HCT116 (cell line): ENCODE measurements around the gene A2ML1. TPM values are rescaled to one million over a fixed set of nuclear protein-coding genes. Genes with fewer than 3 reads are reported as not detected.

Source experiments
- ATAC-seq: fragments of 200-7000 bp; cut with Tn5 transposase; 2 replicates; pipeline ENCODE4 v1.9.1; 2020; ENCODE audit warnings: mild to moderate bottlenecking, moderate library complexity
- BruUV-seq: library from RNA; stranded (reverse); fragments of 400-500 nt; replicated peaks from 2 replicates; lab custom pipeline; 2021; lab: Mats Ljungman, UMichigan
- CTCF ChIA-PET: fragments of 300-600 bp; sonication (Branson Sonifier 250); formaldehyde crosslinking; loops from one replicate; lab custom pipeline; 2021; ENCODE audit warnings: antibody characterized with exemption; lab: Charles Lee
- POLR2A ChIA-PET: fragments of 300-600, 350-600 bp; sonication (Branson Sonifier 250); formaldehyde crosslinking; loops from one replicate; lab custom pipeline; 2021; ENCODE audit warnings: antibody characterized with exemption; lab: Charles Lee
- RAD21 ChIA-PET, 2 experiments: fragments of 300-600 bp; sonication (Branson Sonifier 250); formaldehyde crosslinking; loops; one replicate each; lab custom pipeline; 2023; ENCODE audit warnings: low total read pairs in 2 of 2; ENCODE audit not compliant: uncharacterized antibody in 2 of 2, unreplicated experiment in 2 of 2, low non-redundant PET in 1 of 2; lab: Charles Lee
- DNase-seq: peaks from one replicate; pipeline ENCODE4 v3.0.0-alpha.2; 2010; ENCODE audit warnings: low read depth, low spot score
- H2AFZ ChIP-seq: fragments of 200-600 bp; shearing (Covaris generic), sonication (generic); 2 replicates; pipeline ENCODE4 v1.6.1; 2017; ENCODE audit warnings: low read depth, mixed run types, mixed read lengths, antibody characterized with exemption, low read length; ENCODE audit not compliant: poor library complexity, severe bottlenecking
- H3K27ac ChIP-seq: 2 replicates; pipeline ENCODE4 v1.5.1; 2012; ENCODE audit warnings: low read depth, low read length
- H3K27me3 ChIP-seq: fragments of 200-600 bp; sonication (generic); 2 replicates; pipeline ENCODE4 v1.6.1; 2016; ENCODE audit warnings: mixed run types, low read length, mixed read lengths; ENCODE audit not compliant: insufficient read depth
- H3K36me3 ChIP-seq, 2 experiments: fragments of 200-500 bp in 1 of 2; fragments of 200-600 bp in 1 of 2; sonication (Bioruptor generic) in 1 of 2; sonication (generic) in 1 of 2; 2 replicates each; pipeline versions ENCODE4 v1.5.1 to v1.6.1; 2014 to 2016; ENCODE audit warnings: low read length in 2 of 2, inconsistent platforms in 1 of 2, mixed read lengths in 1 of 2, mixed run types in 1 of 2; ENCODE audit not compliant: insufficient read depth in 2 of 2, control insufficient read depth in 1 of 2
- H3K4me1 ChIP-seq, 2 experiments: fragments of 200-600 bp in 1 of 2; sonication (generic) in 1 of 2; 2 replicates each; pipeline versions ENCODE4 v1.5.1 to v1.6.1; 2012 to 2017; ENCODE audit warnings: low read length in 2 of 2, inconsistent platforms in 1 of 2, mild to moderate bottlenecking in 1 of 2, mixed read lengths in 1 of 2, mixed run types in 1 of 2, moderate library complexity in 1 of 2; ENCODE audit not compliant: insufficient read depth in 2 of 2, control insufficient read depth in 1 of 2
- H3K4me2 ChIP-seq: fragments of 200-600 bp; sonication (generic); 2 replicates; pipeline ENCODE4 v1.6.1; 2017; ENCODE audit warnings: mixed run types, low read length, mixed read lengths
- H3K4me3 ChIP-seq, 2 experiments: fragments of 200-600 bp in 1 of 2; sonication (generic) in 1 of 2; replicated peaks in 1 of 2; 2 replicates each; pipeline ENCODE4 v1.5.1; 2011 to 2016; ENCODE audit warnings: low read length in 2 of 2, control low read depth in 1 of 2, low read depth in 1 of 2, mild to moderate bottlenecking in 1 of 2, mixed read lengths in 1 of 2, mixed run types in 1 of 2
- H3K79me2 ChIP-seq: fragments of 200-600 bp; sonication (generic); 2 replicates; pipeline ENCODE4 v1.6.1; 2017; ENCODE audit warnings: mild to moderate bottlenecking, mixed run types, low read length, moderate library complexity, mixed read lengths; ENCODE audit not compliant: insufficient read depth
- H3K9ac ChIP-seq: fragments of 200-600 bp; sonication (generic); 2 replicates; pipeline ENCODE4 v1.6.1; 2016; ENCODE audit warnings: low read length, mixed read lengths
- H3K9me2 ChIP-seq: fragments of 200-600 bp; sonication (generic), shearing (Covaris generic); 2 replicates; pipeline ENCODE4 v1.6.1; 2017; ENCODE audit warnings: mixed run types, mild to moderate bottlenecking, moderate library complexity; ENCODE audit not compliant: insufficient read depth
- H3K9me3 ChIP-seq, 2 experiments: fragments of 200-500 bp in 1 of 2; fragments of 200-600 bp in 1 of 2; sonication (Bioruptor generic) in 1 of 2; sonication (generic) in 1 of 2; 2 replicates each; pipeline ENCODE4 v1.6.1; 2014 to 2017; ENCODE audit warnings: low read length in 2 of 2, mixed read lengths in 2 of 2, inconsistent platforms in 1 of 2, low read depth in 1 of 2, mild to moderate bottlenecking in 1 of 2, mixed run types in 1 of 2, moderate library complexity in 1 of 2; ENCODE audit not compliant: control insufficient read depth in 1 of 2, insufficient read depth in 1 of 2
- H4K20me1 ChIP-seq: fragments of 200-600 bp; sonication (generic), shearing (Covaris generic); 2 replicates; pipeline ENCODE4 v1.6.1; 2017; ENCODE audit warnings: mixed run types, mild to moderate bottlenecking, moderate library complexity; ENCODE audit not compliant: insufficient read depth
- CEBPB ChIP-seq: IDR thresholded peaks from 2 replicates; pipeline ENCODE4 v1.6.1; 2012; ENCODE audit warnings: low read depth
- CTCF ChIP-seq, 3 experiments: fragments of 200-600 bp in 1 of 3; sonication (generic) in 1 of 3; IDR thresholded peaks in 2 of 3; conservative IDR thresholded peaks in 1 of 3; 2 replicates each; pipeline ENCODE4 v1.5.1; 2012 to 2017; ENCODE audit warnings: low read depth in 2 of 3, low read length in 2 of 3, antibody characterized with exemption in 1 of 3, borderline replicate concordance in 1 of 3, control low read depth in 1 of 3, mild to moderate bottlenecking in 1 of 3, mixed read lengths in 1 of 3, mixed run types in 1 of 3, moderate library complexity in 1 of 3; ENCODE audit not compliant: insufficient read depth in 1 of 3
- EGR1 ChIP-seq: IDR thresholded peaks from 2 replicates; pipeline ENCODE4 v1.6.1; 2012; ENCODE audit warnings: low read depth
- JUND ChIP-seq: IDR thresholded peaks from 2 replicates; pipeline ENCODE4 v1.6.1; 2012
- RAD21 ChIP-seq: IDR thresholded peaks from 2 replicates; pipeline ENCODE4 v1.6.1; 2012; ENCODE audit warnings: low read depth, mild to moderate bottlenecking
- SP1 ChIP-seq: IDR thresholded peaks from 2 replicates; pipeline ENCODE4 v1.6.1; 2012; ENCODE audit warnings: low read depth
- TCF7L2 ChIP-seq: IDR thresholded peaks from 2 replicates; pipeline ENCODE4 v1.7.0; 2011; ENCODE audit warnings: borderline replicate concordance, inconsistent platforms; ENCODE audit not compliant: insufficient read depth, insufficient read length; ENCODE audit errors: extremely low read depth
- intact Hi-C: fragments of 100-400 bp; cut with micrococcal nuclease; formaldehyde crosslinking; loops from 2 replicates; pipeline ENCODE4 v1.10.0; 2022
- total RNA-seq: library from RNA; stranded (reverse); gene quantifications from one replicate; pipeline ENCODE4 v1.2.1, GENCODE V29; 2021; ENCODE audit not compliant: unreplicated experiment

A2ML1 gene
- total RNA-seq, 1 experiment from 2014 or later = not detected

- ChIA-PET RAD21 (interaction anchor here in 1 of 2 experiments (1.3 kb wide), 1 partner anchor 142 kb away, joined by 3 read pairs; no protein-coding TSS in a partner anchor), CTCF (interaction anchor here (0.7 to 3.0 kb wide), 7 partner anchors 11 to 280 kb away, joined by 3 to 26 read pairs (median 6); no protein-coding TSS in a partner anchor), POLR2A (no interaction called here)
- TF ChIP-seq CEBPB = no peak
- TF ChIP-seq JUND = no peak
- TF ChIP-seq SP1 = no peak
- TF ChIP-seq CTCF (IDR thresholded peaks at IDR 0.05 in 2 of 3, conservative IDR thresholded peaks at IDR 0.05 in 1 of 3; ENCODE audit: borderline replicate concordance in 1 of 3, insufficient read depth in 1 of 3, low read depth in 2 of 3, low read length in 2 of 3) = peak; percentile 37 to 74 (median 63); a peak in 5 of 6 replicates
- TF ChIP-seq RAD21 = peak; percentile 66
- no peak for TF ChIP-seq TCF7L2
- no peak for TF ChIP-seq EGR1
- Histone ChIP-seq H3K4me2 (no peak overlapping the region), H3K27me3 (no peaks in the 10 kb centered on the region), H3K9ac (no peak overlapping the region), H4K20me1 (no peaks in the 10 kb centered on the region), H3K79me2 (no peaks in the 10 kb centered on the region), H3K4me1 (no peaks in the 10 kb centered on the region), H3K4me3 (no peak overlapping the region), H3K9me3 (no peaks in the 10 kb centered on the region), H3K9me2 (no peaks in the 10 kb centered on the region), H3K36me3 (no peaks in the 10 kb centered on the region), H2AFZ (no peak overlapping the region), H3K27ac (no peak overlapping the region)
- DNase-seq (peak; percentile 6), ATAC-seq (peak; percentile 81)
- no TSS peak for BruUV-seq
- intact Hi-C loops = loop anchor here (2.0 to 10.0 kb wide), 2 partner anchors 141 to 279 kb away; partner anchors contain the start of gene CLEC4E
Observed at GRCh38 chr12:8823565-8824300, 1.3 kb downstream of the A2ML1 start.
